GM10266 (cell line): ENCODE measurements around the gene EGFR.

Experiments used
- DNase-seq: peaks from one replicate; pipeline ENCODE4 v3.0.0; 2012; ENCODE audit errors: extremely low spot score
- CTCF ChIP-seq: IDR thresholded peaks from 2 replicates; pipeline ENCODE4 v1.5.1; 2012; ENCODE audit warnings: mild to moderate bottlenecking, low read depth; ENCODE audit not compliant: control insufficient read depth, insufficient read depth; ENCODE audit errors: missing control alignments

Gene EGFR

GRCh38 chr7:55202150-55202913, 183.5 kb downstream of the EGFR start:
- no peak for TF ChIP-seq CTCF

GRCh38 chr7:55203300-55203699, 184.5 kb downstream of the EGFR start:
- DNase-seq, result no peak
- TF ChIP-seq CTCF, result no peak

More at GRCh38 chr7:55202150-55202913, 183.5 kb downstream of the EGFR start:
- DNase-seq, result no peak

- no peak for TF ChIP-seq CTCF
These were observed 186.5 kb downstream of the EGFR start for GRCh38 chr7:55205124-55205955.

GRCh38 chr7:55206235-55207029, 187.6 kb downstream of the EGFR start:
- TF ChIP-seq CTCF, result no peak

More at GRCh38 chr7:55205124-55205955, 186.5 kb downstream of the EGFR start:
- no peak for DNase-seq

GRCh38 chr7:55207436-55208125, 188.8 kb downstream of the EGFR start:
- TF ChIP-seq CTCF, result no peak
- no peak for DNase-seq

More at GRCh38 chr7:55206235-55207029, 187.6 kb downstream of the EGFR start:
- DNase-seq, result no peak

- DNase-seq, result no peak
- TF ChIP-seq CTCF, result no peak
These were observed 190.5 kb downstream of the EGFR start for GRCh38 chr7:55209366-55209765.
